Right kidney (tissue), 9 donors: ENCODE measurements around the gene GABRR2.

Source experiments
- DNase-seq: peaks from one replicate; pipeline ENCODE4 v3.0.0-alpha.2; 2016
- long read RNA-seq, 8 donors: transcript quantifications; one replicate each; lab custom pipeline, GENCODE V29; 2026

Gene GABRR2
- long read RNA-seq, donor 1: 0 reads
- long read RNA-seq, donor 2: 0 reads
- long read RNA-seq, donor 3: 0 reads
- long read RNA-seq, donor 4: 0 reads
- long read RNA-seq, donor 5: 0 reads
- long read RNA-seq, donor 6, partial matches to known transcripts: 0 of 1 reads
- long read RNA-seq, donor 6, other reads (novel, unspliced or antisense): 0 of 1 reads
- long read RNA-seq, donor 7: 0 reads
- long read RNA-seq, donor 8: 0 reads

GRCh38 chr6:89315249-89315885 lies at the start of gene GABRR2:
Gene GABRR2, minus strand, starts transcription at chr6:89315299. Its CDS starts 134 bp downstream, at chr6:89315165.
- no peak for DNase-seq

GRCh38 chr6:89364586-89364985 lies 49.5 kb upstream of the GABRR2 start:
- DNase-seq: no peak

- DNase-seq: no peak
These were observed 46.1 kb upstream of the GABRR2 start for GRCh38 chr6:89361171-89361570.

GRCh38 chr6:89360415-89360999 lies 45.4 kb upstream of the GABRR2 start:
- DNase-seq: no peak

GRCh38 chr6:89359561-89359960 lies 44.5 kb upstream of the GABRR2 start:
- DNase-seq: no peak

- no peak for DNase-seq
These were observed 42.3 kb upstream of the GABRR2 start for GRCh38 chr6:89357390-89357789.

- DNase-seq: no peak
These were observed 41.6 kb upstream of the GABRR2 start for GRCh38 chr6:89356642-89357170.

- DNase-seq: no peak
These were observed 40.6 kb upstream of the GABRR2 start for GRCh38 chr6:89355511-89356194.

- DNase-seq: no peak
These were observed 38.7 kb upstream of the GABRR2 start for GRCh38 chr6:89353702-89354392.

- DNase-seq: no peak
These were observed 38.0 kb upstream of the GABRR2 start for GRCh38 chr6:89353118-89353556.

GRCh38 chr6:89352278-89353117 lies 37.4 kb upstream of the GABRR2 start, which contains the start of gene UBE2J1:
Gene UBE2J1, minus strand, starts transcription at chr6:89352722. Its CDS starts 153 bp downstream, at chr6:89352569.
- peak; percentile 99 for DNase-seq

- DNase-seq: no peak
These were observed 36.7 kb upstream of the GABRR2 start for GRCh38 chr6:89351671-89352277.

GRCh38 chr6:89350281-89350966 lies 35.3 kb upstream of the GABRR2 start:
- no peak for DNase-seq

GRCh38 chr6:89348372-89348771 lies 33.3 kb upstream of the GABRR2 start:
- DNase-seq: no peak

GRCh38 chr6:89347825-89348224 lies 32.7 kb upstream of the GABRR2 start:
- no peak for DNase-seq

GRCh38 chr6:89346433-89346832 lies 31.3 kb upstream of the GABRR2 start:
- DNase-seq: no peak

GRCh38 chr6:89339565-89339964 lies 24.5 kb upstream of the GABRR2 start:
- no peak for DNase-seq

GRCh38 chr6:89335164-89335563 lies 20.1 kb upstream of the GABRR2 start:
- DNase-seq: no peak

GRCh38 chr6:89330910-89331309 lies 15.8 kb upstream of the GABRR2 start:
- no peak for DNase-seq

- no peak for DNase-seq
These were observed 13.9 kb upstream of the GABRR2 start for GRCh38 chr6:89328976-89329375.
